GM19193 (cell line): ENCODE results near the gene PDYN.

ENCODE experiments used
- POLR2A ChIP-seq: IDR thresholded peaks from 4 replicates; pipeline ENCODE4 v1.6.1; 2011; ENCODE audit not compliant: insufficient read depth, insufficient read length; ENCODE audit errors: extremely low read depth

PDYN gene

GRCh38 chr20:1968964-1969363 is 24.9 kb downstream of the PDYN start:
- no peak for TF ChIP-seq POLR2A

GRCh38 chr20:1965520-1966351 is 28.1 kb downstream of the PDYN start:
- no peak for TF ChIP-seq POLR2A

GRCh38 chr20:1964659-1965405 is 29.0 kb downstream of the PDYN start:
- TF ChIP-seq POLR2A: no peak

- TF ChIP-seq POLR2A: no peak
Observed at GRCh38 chr20:1964061-1964460, 29.8 kb downstream of the PDYN start.

- TF ChIP-seq POLR2A: no peak
Observed at GRCh38 chr20:1961374-1961773, 32.5 kb downstream of the PDYN start.

GRCh38 chr20:1959156-1959555 is 34.7 kb downstream of the PDYN start:
- no peak for TF ChIP-seq POLR2A

GRCh38 chr20:1958426-1958825 is 35.4 kb downstream of the PDYN start:
- no peak for TF ChIP-seq POLR2A

GRCh38 chr20:1955217-1955616 is 38.6 kb downstream of the PDYN start:
- TF ChIP-seq POLR2A: no peak

- TF ChIP-seq POLR2A: no peak
Observed at GRCh38 chr20:1953621-1954020, 40.2 kb downstream of the PDYN start.

- TF ChIP-seq POLR2A: no peak
Observed at GRCh38 chr20:1952737-1953530, 40.9 kb downstream of the PDYN start.

- TF ChIP-seq POLR2A: no peak
Observed at GRCh38 chr20:1951436-1952115, 42.3 kb downstream of the PDYN start.

- TF ChIP-seq POLR2A: no peak
Observed at GRCh38 chr20:1950836-1951235, 43.0 kb downstream of the PDYN start.

GRCh38 chr20:1949347-1950100 is 44.3 kb downstream of the PDYN start:
- no peak for TF ChIP-seq POLR2A

- no peak for TF ChIP-seq POLR2A
Observed at GRCh38 chr20:1947535-1947846, 46.4 kb downstream of the PDYN start.
